ENCODE data around the gene UBR3.

Gene UBR3

DNA sequence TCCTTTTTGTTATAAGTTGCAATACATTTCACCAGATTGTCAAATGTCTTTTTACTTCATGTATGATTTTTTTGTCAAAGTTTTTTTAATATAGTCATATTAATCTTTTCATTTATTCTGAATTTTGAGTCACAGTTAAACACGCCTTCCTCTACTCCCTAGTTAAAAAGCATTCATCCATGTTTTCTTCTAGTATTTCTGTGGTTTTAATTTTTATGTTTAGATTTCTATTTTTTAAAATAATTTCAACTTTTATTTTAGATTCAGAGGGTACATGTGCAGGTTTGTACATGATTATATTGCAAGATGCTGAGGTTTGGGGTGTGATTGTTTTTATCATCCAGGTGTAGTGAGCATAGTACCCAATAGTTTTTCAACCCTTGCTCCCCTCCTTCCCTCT, 204.0 kb downstream of the UBR3 start:
- Histone ChIP-seq H3K36me3 (ENCODE audit: control insufficient read depth, low read depth, low read length) (no peaks in the 10 kb centered on the region), H3K4me1 (ENCODE audit: control insufficient read depth, low read depth, low read length) (peaks cover 20% of the 10 kb centered on the region), H3K9me3 (ENCODE audit: control insufficient read depth, low read depth, low read length) (no peaks in the 10 kb centered on the region), H3K9ac (ENCODE audit: low read length) (no peak overlapping the region), H3K4me3 (ENCODE audit: low read length) (no peak overlapping the region), H3K27ac (ENCODE audit: low read length) (no peak overlapping the region), H3K27me3 (ENCODE audit: control insufficient read depth, insufficient read depth, low read length) (no peaks in the 10 kb centered on the region)

DNA sequence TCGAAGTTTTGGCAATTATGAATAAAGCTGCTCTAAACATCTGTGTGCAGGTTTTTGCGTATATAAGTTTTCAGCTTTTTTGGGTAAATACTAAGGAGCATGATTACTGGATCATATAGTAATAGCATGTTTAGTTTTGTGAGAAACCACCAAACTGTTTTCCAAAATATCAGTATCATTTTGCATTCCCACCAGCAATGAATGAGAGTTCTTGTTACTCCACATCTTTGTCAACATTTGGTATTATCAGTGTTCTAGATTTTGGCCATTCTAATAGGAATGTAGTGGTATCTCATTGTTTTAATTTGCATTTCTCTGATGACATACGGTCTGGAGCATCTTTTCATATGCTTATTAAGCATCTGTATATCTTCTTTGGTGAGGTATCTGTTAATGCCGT, 207.3 kb downstream of the UBR3 start:
- Histone ChIP-seq H3K9ac (ENCODE audit: low read length) (no peak overlapping the region), H3K9me3 (ENCODE audit: control insufficient read depth, low read depth, low read length) (no peaks in the 10 kb centered on the region), H3K27ac (ENCODE audit: low read length) (no peak overlapping the region), H3K27me3 (ENCODE audit: control insufficient read depth, insufficient read depth, low read length) (no peaks in the 10 kb centered on the region), H3K4me1 (ENCODE audit: control insufficient read depth, low read depth, low read length) (peaks cover 6% of the 10 kb centered on the region), H3K36me3 (ENCODE audit: control insufficient read depth, low read depth, low read length) (no peaks in the 10 kb centered on the region), H3K4me3 (ENCODE audit: low read length) (no peak overlapping the region)

DNA sequence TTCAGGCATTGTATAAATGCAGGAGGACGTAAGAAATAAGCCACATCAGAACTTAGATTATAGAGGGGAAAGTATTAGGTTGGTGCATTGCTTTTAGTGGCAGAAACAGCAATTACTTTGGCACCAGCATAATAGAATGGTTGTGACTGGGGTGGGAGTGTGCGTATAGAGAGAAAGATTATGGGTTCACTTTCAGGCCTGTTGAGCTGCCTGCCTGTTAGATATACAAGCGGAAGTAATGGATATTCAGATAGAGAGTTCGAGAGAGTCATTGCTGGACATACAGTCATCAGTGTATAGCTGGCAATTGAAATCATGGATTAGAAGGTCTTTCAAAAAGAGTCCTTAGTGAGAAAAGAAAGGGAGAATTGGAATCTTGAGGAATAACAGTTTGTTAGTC, 211.5 kb downstream of the UBR3 start:
- Histone ChIP-seq H3K9me3 (ENCODE audit: control insufficient read depth, low read depth, low read length) (no peaks in the 10 kb centered on the region), H3K27ac (ENCODE audit: low read length) (no peak overlapping the region), H3K4me3 (ENCODE audit: low read length) (no peak overlapping the region), H3K4me1 (ENCODE audit: control insufficient read depth, low read depth, low read length) (no peaks in the 10 kb centered on the region), H3K36me3 (ENCODE audit: control insufficient read depth, low read depth, low read length) (no peaks in the 10 kb centered on the region), H3K27me3 (ENCODE audit: control insufficient read depth, insufficient read depth, low read length) (no peaks in the 10 kb centered on the region), H3K9ac (ENCODE audit: low read length) (no peak overlapping the region)

DNA sequence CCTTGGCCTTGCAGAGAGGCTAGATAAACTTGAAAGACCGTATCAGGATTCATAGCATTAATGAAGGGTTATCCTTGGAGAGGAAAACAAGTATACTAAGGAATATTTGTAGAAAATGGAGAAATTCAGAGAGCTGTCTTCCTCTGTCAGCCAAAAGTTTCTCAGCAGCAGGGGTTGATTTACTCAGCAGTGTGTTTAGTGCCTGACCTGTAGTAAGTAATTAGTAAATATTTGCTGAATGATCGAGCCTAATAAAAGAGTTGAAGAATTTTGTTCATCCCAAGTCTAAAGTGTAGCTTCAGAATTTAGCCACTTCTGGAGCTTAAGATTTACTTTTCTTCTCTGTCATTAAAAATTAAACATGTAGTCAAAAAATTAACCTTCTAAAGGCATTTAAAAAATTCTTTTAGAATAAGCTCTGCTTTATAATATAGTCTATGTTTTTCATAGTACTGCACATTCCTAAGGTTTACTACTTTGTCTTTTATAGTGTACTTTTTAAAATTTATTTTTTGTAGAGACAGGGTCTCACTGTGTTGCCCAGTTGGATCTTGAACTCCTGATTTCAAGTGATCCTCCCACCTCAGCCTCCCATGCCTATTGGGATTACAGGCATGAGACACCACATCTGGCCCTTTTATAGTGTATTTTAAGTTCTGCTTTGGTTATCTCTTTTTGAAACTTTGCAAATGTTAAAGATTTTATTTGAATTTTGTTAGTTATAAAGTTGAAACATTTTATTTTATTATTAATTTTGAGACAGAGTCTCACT, 212.3 kb downstream of the UBR3 start:
- Histone ChIP-seq H3K36me3 (ENCODE audit: control insufficient read depth, low read depth, low read length) (no peaks in the 10 kb centered on the region), H3K9ac (ENCODE audit: low read length) (no peak overlapping the region), H3K27ac (ENCODE audit: low read length) (no peak overlapping the region), H3K27me3 (ENCODE audit: control insufficient read depth, insufficient read depth, low read length) (no peaks in the 10 kb centered on the region), H3K4me1 (ENCODE audit: control insufficient read depth, low read depth, low read length) (no peaks in the 10 kb centered on the region), H3K9me3 (ENCODE audit: control insufficient read depth, low read depth, low read length) (no peaks in the 10 kb centered on the region), H3K4me3 (ENCODE audit: low read length) (no peak overlapping the region)

DNA sequence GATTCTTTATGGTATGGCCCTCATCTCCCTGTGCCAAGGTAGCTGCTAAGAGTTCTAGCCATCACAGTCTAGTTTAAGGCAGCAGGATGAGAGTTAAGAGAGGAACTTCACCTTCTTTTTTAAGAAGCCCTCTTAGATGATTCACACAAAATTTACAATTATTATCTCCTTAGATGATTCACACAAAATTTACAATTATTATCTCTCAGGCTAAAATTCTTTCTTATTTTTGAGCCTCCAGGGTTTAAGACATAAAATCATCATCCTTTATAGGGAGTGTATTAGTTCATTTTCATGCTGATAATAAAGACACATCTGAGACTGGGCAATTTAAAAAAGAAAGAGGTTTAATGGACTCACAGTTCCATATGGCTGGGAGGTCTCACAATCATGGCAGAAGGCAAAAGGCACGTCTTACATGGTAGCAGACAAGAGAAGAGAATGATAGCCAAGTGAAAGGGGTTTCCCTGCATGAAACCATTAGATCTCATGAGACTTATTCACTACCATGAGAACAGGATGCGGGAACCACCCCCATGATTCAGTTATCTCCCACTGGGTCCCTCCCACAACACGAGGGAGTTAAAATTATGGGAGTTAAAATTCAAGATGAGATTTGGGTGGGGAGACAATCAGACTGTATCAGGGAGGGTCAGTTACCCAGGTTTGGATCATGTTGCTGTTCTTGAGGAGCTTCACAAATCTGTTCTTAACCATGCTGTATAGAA, 217.7 kb downstream of the UBR3 start:
- Histone ChIP-seq H3K4me1 (ENCODE audit: control insufficient read depth, low read depth, low read length) (peaks cover 3% of the 10 kb centered on the region), H3K9ac (ENCODE audit: low read length) (no peak overlapping the region), H3K27me3 (ENCODE audit: control insufficient read depth, insufficient read depth, low read length) (no peaks in the 10 kb centered on the region)

DNA sequence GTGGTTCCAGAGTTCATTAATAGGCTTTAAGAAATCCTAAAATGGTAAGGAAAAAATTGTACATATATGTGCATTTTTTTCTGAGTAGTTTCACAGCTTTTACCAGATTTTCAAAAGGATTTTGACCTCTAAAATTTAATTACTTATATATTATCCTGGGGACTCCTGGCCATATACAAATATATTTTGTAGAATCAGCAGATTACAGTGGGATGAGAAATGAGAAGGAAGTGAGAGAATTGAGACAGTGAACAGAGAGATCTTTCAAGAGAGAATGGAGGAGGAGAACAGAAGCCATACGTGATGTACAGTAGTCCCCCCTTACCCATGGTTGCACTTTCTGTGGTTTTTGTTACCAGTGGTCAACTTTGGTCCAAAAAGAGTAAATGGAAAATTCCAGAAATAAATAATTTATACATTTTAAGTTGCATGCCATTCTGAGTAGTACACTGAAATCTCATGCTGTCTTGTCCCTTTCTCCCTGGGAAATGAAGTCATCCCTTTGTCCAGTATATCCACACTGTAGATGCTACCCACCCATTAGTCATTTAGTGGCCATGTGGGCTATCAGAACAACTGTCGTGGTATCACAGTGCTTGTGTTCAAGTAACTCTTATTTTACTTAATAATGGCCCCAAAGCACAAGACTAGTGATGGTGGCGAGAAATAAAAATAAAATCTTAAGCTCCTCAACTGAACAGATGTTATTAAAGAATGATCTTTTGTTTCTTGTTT, 220.2 kb downstream of the UBR3 start:
- peaks cover 3% of the 10 kb centered on the region for H3K4me1 ChIP-seq (ENCODE audit: control insufficient read depth, low read depth, low read length)
- no peak overlapping the region for H3K4me3 ChIP-seq (ENCODE audit: low read length)
- H3K9ac ChIP-seq (ENCODE audit: low read length), result no peak overlapping the region
- no peaks in the 10 kb centered on the region for H3K27me3 ChIP-seq (ENCODE audit: control insufficient read depth, insufficient read depth, low read length)
- no peaks in the 10 kb centered on the region for H3K9me3 ChIP-seq (ENCODE audit: control insufficient read depth, low read depth, low read length)
- no peaks in the 10 kb centered on the region for H3K36me3 ChIP-seq (ENCODE audit: control insufficient read depth, low read depth, low read length)
- H3K27ac ChIP-seq (ENCODE audit: low read length), result no peak overlapping the region

More for the DNA sequence above, 217.7 kb downstream of the UBR3 start:
- Histone ChIP-seq H3K27ac (ENCODE audit: low read length) (no peak overlapping the region), H3K36me3 (ENCODE audit: control insufficient read depth, low read depth, low read length) (no peaks in the 10 kb centered on the region), H3K9me3 (ENCODE audit: control insufficient read depth, low read depth, low read length) (no peaks in the 10 kb centered on the region), H3K4me3 (ENCODE audit: low read length) (no peak overlapping the region)

DNA sequence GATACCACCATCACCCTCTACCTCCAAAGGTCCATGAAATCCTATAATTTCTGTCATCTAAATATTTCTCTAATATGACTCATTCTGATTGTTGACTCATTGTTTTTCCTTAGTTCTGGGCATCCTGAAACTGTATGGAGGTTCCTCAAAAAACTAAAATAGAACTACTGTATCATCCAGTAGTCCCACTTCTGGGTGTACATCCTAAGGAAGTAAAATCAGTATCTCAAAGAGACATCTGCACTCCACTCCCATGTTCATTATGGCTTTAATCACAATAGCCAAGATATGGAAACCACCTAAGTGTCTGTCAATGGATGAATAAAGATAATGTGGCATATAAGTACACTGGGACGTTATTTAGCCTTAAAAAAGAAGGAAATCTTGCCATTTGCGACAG, 224.9 kb downstream of the UBR3 start:
- Histone ChIP-seq H3K9ac (ENCODE audit: low read length) (no peak overlapping the region), H3K9me3 (ENCODE audit: control insufficient read depth, low read depth, low read length) (no peaks in the 10 kb centered on the region), H3K4me1 (ENCODE audit: control insufficient read depth, low read depth, low read length) (peaks cover 3% of the 10 kb centered on the region), H3K4me3 (ENCODE audit: low read length) (no peak overlapping the region), H3K36me3 (ENCODE audit: control insufficient read depth, low read depth, low read length) (no peaks in the 10 kb centered on the region), H3K27ac (ENCODE audit: low read length) (no peak overlapping the region), H3K27me3 (ENCODE audit: control insufficient read depth, insufficient read depth, low read length) (no peaks in the 10 kb centered on the region)

DNA sequence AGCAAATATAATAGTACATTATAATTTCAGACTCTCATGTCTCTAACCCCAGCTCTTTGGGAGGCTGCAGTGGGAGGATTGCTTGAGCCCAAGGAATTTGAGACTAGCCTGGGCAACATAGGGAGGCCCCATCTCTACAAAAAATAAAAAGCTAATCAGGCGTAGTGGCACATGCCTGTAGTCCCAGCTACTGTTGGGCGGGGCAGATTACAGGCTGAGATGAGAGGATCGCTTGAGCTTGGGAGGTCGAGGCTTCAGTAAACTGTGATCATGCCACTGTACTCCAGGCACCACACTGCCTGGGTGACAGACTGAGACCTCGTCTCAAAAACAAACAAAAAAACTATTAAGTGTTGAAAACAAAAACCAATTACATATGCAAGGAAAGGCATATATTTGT, 227.7 kb downstream of the UBR3 start:
- H3K4me1 ChIP-seq (ENCODE audit: control insufficient read depth, low read depth, low read length), result no peaks in the 10 kb centered on the region
- H3K9me3 ChIP-seq (ENCODE audit: control insufficient read depth, low read depth, low read length), result no peaks in the 10 kb centered on the region
- H3K27me3 ChIP-seq (ENCODE audit: control insufficient read depth, insufficient read depth, low read length), result no peaks in the 10 kb centered on the region
- no peaks in the 10 kb centered on the region for H3K36me3 ChIP-seq (ENCODE audit: control insufficient read depth, low read depth, low read length)
- H3K9ac ChIP-seq (ENCODE audit: low read length), result no peak overlapping the region
- H3K4me3 ChIP-seq (ENCODE audit: low read length), result no peak overlapping the region
- H3K27ac ChIP-seq (ENCODE audit: low read length), result no peak overlapping the region

DNA sequence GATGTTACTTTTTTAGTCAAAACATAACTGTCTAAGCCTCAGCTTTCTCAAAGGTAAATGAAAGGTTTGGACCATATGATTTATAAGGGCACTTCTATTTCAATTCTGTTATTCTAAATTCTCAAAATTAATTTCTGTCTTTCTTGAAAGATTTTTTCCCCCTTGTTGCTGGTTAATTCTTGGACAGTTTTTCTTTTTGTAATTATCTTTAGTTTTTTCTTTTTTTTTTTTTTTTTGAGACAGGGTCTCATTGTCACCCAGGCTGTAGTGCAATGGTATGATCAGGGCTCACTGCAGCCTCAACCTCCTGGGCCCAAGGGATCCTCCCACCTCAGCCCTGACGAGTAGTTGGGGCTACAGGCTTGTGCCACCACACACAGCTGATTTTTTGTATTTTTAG, 229.6 kb downstream of the UBR3 start:
- Histone ChIP-seq H3K36me3 (ENCODE audit: control insufficient read depth, low read depth, low read length) (no peaks in the 10 kb centered on the region), H3K9ac (ENCODE audit: low read length) (no peak overlapping the region), H3K27me3 (ENCODE audit: control insufficient read depth, insufficient read depth, low read length) (no peaks in the 10 kb centered on the region), H3K4me3 (ENCODE audit: low read length) (no peak overlapping the region), H3K4me1 (ENCODE audit: control insufficient read depth, low read depth, low read length) (no peaks in the 10 kb centered on the region), H3K27ac (ENCODE audit: low read length) (no peak overlapping the region), H3K9me3 (ENCODE audit: control insufficient read depth, low read depth, low read length) (no peaks in the 10 kb centered on the region)

DNA sequence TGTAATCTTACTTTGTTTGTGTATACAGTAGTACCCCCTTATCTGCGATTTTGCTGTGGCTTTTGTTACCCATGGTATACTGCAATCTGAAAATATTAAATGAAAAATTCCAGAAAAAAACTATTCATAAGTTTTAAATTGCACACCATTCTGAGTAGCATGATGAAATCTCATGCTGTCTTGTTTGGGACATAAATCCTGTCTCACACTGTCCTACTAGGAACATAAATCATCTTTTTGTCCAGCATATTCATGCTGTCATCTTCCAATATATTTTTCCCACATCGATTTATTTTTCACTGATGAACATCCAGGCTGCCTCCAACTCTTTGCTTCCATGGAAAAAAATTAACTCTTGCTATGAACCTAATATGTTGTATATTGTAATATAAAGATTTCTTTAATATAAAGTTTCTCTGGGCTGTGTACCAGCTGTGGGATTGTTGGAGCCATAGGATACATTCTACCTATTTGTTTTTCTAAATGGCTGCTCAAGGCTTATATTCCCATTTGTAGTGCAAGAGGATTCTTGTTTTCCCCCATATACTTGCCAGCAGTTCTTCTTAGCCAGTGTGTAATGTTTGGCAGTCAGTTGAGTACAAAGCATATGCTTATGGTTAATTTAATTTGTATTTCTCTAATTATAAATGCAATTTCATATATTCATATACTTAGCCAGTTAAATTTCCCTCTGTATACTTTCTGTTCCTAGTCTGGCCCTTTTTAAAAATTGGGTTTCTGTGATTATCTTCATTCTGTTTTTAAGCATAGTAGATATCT, 236.4 kb downstream of the UBR3 start:
- no peaks in the 10 kb centered on the region for H3K27me3 ChIP-seq (ENCODE audit: control insufficient read depth, insufficient read depth, low read length)
- no peaks in the 10 kb centered on the region for H3K36me3 ChIP-seq (ENCODE audit: control insufficient read depth, low read depth, low read length)
- H3K4me3 ChIP-seq (ENCODE audit: low read length), result no peak overlapping the region
- no peaks in the 10 kb centered on the region for H3K9me3 ChIP-seq (ENCODE audit: control insufficient read depth, low read depth, low read length)
- H3K4me1 ChIP-seq (ENCODE audit: control insufficient read depth, low read depth, low read length), result no peaks in the 10 kb centered on the region
- no peak overlapping the region for H3K27ac ChIP-seq (ENCODE audit: low read length)
- H3K9ac ChIP-seq (ENCODE audit: low read length), result no peak overlapping the region

DNA sequence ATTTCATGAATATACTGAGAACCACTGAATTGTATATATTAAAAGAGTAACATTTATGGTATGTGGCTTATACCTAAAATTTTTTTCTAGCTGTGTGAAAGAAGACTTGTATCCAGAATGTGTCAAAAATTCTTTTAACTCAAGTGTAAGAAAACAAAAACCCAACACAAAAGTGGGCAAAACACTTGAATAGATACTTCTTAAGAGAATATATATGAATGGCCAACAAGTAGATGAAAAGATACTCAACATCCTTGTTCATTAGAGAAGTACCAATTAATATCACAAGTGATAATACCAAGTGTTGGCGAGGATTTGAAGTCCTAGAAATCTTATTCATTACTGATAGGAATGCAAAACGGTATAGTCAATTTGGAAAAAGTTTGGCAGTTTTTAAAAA, 243.5 kb downstream of the UBR3 start:
- no peak overlapping the region for H3K9ac ChIP-seq (ENCODE audit: low read length)
- H3K27me3 ChIP-seq (ENCODE audit: control insufficient read depth, insufficient read depth, low read length), result no peaks in the 10 kb centered on the region
- peaks cover 4% of the 10 kb centered on the region for H3K36me3 ChIP-seq (ENCODE audit: control insufficient read depth, low read depth, low read length)
- H3K9me3 ChIP-seq (ENCODE audit: control insufficient read depth, low read depth, low read length), result peaks cover 14% of the 10 kb centered on the region
- peaks cover 8% of the 10 kb centered on the region for H3K4me1 ChIP-seq (ENCODE audit: control insufficient read depth, low read depth, low read length)
- H3K4me3 ChIP-seq (ENCODE audit: low read length), result no peak overlapping the region
- H3K27ac ChIP-seq (ENCODE audit: low read length), result no peak overlapping the region
